Omental fat pad (tissue), 4 donors: ENCODE data around the gene AATK. TPM values are rescaled to one million over a fixed set of nuclear protein-coding genes. Genes with fewer than 3 reads are reported as not detected.

Experiments
- ATAC-seq: fragments of 150-250 bp; one replicate; pipeline ENCODE4 v1.9.1; 2016; ENCODE audit warnings: mild to moderate bottlenecking, moderate library complexity; ENCODE audit not compliant: low FRiP score
- DNase-seq: peaks from one replicate; pipeline ENCODE4 v3.0.0-alpha.2; 2019; ENCODE audit warnings: low spot score
- CTCF ChIP-seq, 3 donors: fragments of 450-650 bp; IDR thresholded peaks; one replicate each; pipeline ENCODE4 v1.5.1; 2016 to 2017; ENCODE audit warnings: antibody characterized with exemption in 3 of 3, mild to moderate bottlenecking in 3 of 3, moderate library complexity in 2 of 3
- total RNA-seq, 4 donors: library from RNA; depleted of rRNA; stranded (reverse); fragments of >200 nt; gene quantifications; one replicate each; pipeline ENCODE4 v1.1.0, GENCODE V29; 2016

AATK gene
- total RNA-seq, 4 donors from 2014 or later = 1.3 to 6.0 (median 3.1) TPM

- ATAC-seq = no peak
- TF ChIP-seq CTCF (IDR thresholded peaks at IDR 0.05) = no peak
These were observed 27.0 kb upstream of the AATK start for GRCh38 chr17:81193051-81193410.

DNA sequence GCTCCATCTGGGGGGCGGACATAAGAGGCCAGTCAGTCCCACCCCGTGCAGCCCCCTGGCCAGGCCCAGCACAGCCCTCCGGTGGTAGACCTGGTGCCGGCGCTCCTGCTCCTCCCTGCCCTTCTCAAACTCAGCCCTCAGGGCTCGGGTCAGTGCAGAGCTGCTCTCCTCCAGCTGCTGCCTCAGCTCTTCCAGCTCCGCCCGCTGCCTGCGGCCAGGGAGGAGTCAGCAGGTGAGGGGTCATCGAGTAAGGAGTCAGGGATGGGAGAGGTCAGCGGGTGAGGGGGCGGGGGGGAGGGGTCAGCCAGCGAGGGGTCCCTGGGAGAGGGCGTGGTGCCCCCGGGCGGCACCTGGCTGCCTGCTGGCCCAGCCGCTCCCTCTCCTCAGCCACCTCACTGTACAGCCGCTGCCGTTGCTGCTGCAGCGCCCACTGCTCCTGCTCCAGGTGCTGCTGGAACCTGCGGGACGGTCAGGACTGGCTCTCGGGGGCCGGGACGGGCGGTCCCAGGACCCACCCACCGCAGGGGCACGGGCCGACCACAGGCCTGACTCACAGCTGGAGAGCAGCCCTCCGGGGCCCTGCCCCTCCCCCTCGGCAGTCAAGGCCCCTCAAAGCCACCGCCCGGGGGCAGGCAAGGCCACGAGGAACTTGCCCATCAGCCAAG is 26.5 kb upstream of the AATK start:
- TF ChIP-seq CTCF (IDR thresholded peaks at IDR 0.05) = no peak
- ATAC-seq = no peak
- DNase-seq = no peak

More at GRCh38 chr17:81193051-81193410, 27.0 kb upstream of the AATK start:
- no peak for DNase-seq

DNA sequence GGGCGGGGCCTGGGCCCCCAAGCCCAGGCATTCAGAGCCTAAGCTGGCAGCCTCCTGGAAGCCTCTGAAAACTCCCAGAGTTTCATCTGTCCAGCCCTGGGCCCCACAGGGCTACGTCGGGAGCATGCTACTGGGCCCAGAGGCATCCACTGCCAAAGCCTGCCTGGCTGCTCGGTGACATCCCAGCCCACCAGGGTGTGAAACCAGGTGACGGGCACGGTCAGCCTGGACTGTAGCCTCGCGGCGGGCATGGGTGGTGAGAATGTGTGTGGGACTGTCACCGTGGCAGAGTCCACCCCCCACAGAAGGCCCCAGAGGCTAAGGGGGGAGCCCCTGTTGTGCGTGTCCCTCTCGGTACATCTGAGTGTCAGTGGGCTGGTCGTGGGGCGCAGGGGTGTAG is 25.6 kb upstream of the AATK start:
- TF ChIP-seq CTCF (IDR thresholded peaks at IDR 0.05) = no peak
- ATAC-seq (no peak), DNase-seq (no peak)

- no peak for TF ChIP-seq CTCF (IDR thresholded peaks at IDR 0.05)
- ATAC-seq (no peak), DNase-seq (no peak)
These were observed 25.1 kb upstream of the AATK start for GRCh38 chr17:81191116-81191515.

DNA sequence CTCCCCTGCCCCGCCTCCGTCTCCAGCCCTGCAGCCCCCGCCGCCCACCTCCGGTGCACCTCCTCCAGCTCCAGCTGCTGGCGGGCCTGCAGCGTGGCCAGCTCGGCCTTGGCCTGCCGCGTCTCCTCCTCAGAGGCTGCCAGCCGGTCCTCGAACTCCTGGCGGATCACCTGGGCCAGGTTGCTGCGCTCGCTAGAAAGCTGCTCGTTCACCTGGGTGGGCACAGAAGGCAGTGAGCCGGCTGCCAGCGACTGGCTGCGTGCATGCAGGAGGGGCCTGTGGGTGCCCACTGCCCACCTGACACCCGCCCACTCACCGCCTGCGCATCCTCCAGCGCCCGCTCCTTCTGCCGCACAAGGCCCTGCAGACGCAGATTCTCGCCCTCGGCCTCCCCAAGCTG is 24.6 kb upstream of the AATK start:
- no peak for ATAC-seq

GRCh38 chr17:81189670-81190530 is 23.9 kb upstream of the AATK start:
- no peak for TF ChIP-seq CTCF (IDR thresholded peaks at IDR 0.05)
- ATAC-seq = peak; percentile 5
- no peak for DNase-seq

More for the DNA sequence above, 24.6 kb upstream of the AATK start:
- TF ChIP-seq CTCF (IDR thresholded peaks at IDR 0.05) = no peak
- DNase-seq = no peak
